GM12864 (cell line): ENCODE data around the gene FRS2.

ENCODE experiments used
- DNase-seq: peaks from one replicate; pipeline ENCODE4 v3.0.0-alpha.2; 2011; ENCODE audit warnings: low read depth
- H3K4me3 ChIP-seq: 2 replicates; pipeline ENCODE4 v1.5.1; 2011; ENCODE audit warnings: mild to moderate bottlenecking, low read depth, low read length, control low read depth
- TF ChIP-seq, protein P1 (sequence below): IDR thresholded peaks from 2 replicates; pipeline ENCODE4 v1.5.1; 2011; ENCODE audit warnings: low read depth, mild to moderate bottlenecking, moderate library complexity, low read length, control low read depth, inconsistent platforms; ENCODE audit errors: missing control alignments

The FRS2 gene

DNA sequence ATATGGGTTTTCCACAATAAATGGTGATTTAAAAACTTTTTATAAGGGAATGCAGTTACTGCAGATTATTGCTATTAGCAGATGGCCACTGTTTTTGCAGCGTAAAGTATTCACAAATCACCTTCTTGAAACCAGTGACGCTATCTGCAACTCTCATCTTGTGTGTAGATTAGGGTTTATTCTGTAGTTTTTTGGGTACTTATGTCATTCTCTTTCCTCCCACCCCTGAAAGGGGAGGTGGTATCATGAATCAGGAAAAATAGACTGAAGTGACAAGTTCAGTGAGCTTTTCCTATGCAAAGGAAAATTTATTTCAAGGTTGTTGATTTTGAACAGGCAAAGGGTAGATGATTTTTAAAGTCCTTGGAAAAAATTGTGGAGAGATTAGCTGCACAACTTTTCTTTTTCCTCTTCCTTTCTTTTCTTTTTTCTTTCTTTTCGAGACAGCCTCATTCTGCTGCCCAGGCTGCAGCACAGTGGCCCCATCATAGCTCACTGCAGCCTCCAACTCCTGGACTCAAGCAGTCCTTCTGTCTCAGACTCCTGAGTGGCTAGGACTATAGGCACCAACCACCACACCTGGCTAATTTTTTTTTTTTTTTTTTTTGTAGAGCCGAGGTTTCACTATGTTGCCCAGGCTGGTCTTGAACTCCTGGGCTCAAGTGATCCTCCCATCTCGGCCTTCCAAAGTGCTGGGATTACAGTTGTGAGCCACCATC, 1.6 kb downstream of the FRS2 start:
- TF ChIP-seq, protein P1, sequence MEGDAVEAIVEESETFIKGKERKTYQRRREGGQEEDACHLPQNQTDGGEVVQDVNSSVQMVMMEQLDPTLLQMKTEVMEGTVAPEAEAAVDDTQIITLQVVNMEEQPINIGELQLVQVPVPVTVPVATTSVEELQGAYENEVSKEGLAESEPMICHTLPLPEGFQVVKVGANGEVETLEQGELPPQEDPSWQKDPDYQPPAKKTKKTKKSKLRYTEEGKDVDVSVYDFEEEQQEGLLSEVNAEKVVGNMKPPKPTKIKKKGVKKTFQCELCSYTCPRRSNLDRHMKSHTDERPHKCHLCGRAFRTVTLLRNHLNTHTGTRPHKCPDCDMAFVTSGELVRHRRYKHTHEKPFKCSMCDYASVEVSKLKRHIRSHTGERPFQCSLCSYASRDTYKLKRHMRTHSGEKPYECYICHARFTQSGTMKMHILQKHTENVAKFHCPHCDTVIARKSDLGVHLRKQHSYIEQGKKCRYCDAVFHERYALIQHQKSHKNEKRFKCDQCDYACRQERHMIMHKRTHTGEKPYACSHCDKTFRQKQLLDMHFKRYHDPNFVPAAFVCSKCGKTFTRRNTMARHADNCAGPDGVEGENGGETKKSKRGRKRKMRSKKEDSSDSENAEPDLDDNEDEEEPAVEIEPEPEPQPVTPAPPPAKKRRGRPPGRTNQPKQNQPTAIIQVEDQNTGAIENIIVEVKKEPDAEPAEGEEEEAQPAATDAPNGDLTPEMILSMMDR, result no peak
- peak overlapping the region; percentile 73; the same call in 1 of the 2 replicates for H3K4me3 ChIP-seq
- no peak for DNase-seq

DNA sequence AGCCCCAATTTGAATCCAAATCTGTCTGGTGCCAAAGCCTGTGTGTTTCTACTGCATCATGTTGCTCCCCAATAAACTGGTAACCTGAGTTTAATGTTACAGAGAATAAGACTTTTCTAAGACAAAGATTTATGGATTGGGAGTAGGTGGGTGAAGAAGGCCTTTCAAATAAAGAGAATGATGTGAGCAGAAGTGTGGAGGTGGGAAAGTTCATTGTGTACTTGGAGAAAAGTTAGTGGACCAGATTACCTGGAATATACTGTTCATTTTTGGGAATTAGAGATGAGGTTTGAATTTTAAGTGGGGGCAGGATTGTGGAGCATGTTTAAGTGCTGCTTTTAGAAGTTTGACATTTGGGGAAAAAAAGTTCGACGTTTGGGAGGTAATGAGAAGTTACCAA, 3.1 kb downstream of the FRS2 start:
- DNase-seq, result no peak
- TF ChIP-seq, protein P1, result no peak
- H3K4me3 ChIP-seq, result no peak overlapping the region

DNA sequence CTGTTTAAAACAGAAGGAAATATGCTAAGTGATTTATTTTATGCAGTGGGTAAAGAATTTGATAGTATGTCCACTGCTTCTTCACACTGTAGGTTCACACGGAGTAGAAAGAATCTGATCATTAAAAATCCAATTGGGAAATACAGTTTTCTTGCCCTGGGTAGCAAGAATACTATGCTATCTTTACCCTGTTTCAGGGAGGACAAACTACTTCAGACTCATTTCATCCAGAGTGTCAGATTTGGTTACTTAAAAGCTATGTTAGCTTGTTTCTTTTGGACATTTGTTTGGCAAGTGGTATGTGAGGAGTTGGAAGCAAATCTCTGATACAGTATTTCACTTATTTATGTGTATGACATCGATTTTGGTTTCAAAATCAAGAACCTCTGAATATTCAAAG, 4.3 kb downstream of the FRS2 start:
- TF ChIP-seq, protein P1, result no peak
- no peak overlapping the region for H3K4me3 ChIP-seq
- DNase-seq, result no peak

DNA sequence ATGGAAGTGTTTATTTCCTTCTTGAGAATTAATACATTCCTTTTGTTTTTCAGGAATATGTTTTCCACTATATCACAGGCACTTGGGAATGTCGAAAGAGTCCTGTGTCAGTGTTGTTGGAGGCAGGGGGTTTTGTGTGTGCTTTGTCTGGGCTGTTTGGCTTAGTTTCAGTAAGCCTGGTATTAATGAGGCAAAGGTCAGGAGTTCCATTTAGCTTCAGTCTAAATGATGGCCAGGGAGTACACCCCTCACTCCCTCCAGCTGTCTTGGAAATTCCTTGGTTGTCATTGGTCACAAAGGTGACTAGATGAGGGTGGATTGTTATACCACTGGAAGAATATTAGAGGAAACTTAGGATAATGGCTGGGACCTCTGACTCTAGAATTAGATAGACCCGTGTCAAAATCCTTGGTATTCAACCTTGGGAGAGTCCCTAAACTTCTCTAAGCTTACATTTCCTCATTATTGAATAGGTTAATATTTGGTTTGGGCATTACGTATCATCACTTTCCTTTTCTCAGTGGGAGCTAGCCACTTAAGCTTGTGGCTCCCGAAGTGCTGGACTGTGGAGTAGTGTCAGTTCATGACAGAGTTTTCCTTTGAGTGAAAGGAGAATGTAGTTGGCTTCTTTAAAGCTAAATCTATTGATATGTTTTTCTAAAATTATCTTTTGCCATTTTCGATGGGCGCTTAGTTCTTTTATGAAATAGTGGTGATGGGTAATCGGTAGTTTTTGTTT, 5.2 kb downstream of the FRS2 start:
- DNase-seq, result no peak
- H3K4me3 ChIP-seq, result no peak overlapping the region
- TF ChIP-seq, protein P1, result no peak

DNA sequence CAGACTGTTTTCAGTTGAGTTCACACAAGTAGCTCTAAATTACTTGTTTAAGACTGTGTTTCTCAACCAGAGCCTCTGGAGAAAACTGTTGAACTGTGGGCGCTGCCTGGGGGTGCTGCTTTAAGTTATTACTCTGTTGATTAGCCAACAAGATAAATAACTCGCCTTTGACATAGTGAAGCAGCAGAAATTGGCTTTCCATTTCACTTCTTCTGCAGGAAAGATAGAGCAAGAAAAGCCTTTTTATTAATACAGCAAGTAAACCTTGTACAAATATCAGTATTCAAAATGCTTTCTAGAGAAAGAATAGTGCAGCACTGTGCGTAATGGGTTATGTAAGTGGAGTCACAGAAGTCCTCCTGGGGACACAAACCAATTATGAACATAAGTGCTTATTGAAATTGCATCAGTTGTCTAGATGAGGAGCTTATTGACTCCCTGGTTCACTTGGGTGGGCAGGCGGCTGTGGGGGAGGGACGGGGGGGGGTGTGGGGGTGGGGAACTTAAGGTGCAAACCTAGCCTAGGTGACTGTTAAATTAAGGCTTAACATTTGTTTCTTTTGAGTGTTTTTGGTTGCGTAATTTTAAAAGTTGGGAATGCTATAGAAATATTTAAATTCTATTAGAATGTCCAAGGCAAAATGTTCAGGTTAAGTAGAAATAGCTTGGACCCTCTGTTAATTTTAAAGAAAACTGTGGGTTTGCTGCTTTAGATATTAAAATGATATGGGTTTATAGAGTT, 6.3 kb downstream of the FRS2 start:
- no peak overlapping the region for H3K4me3 ChIP-seq
- no peak for DNase-seq
- TF ChIP-seq, protein P1, result no peak

DNA sequence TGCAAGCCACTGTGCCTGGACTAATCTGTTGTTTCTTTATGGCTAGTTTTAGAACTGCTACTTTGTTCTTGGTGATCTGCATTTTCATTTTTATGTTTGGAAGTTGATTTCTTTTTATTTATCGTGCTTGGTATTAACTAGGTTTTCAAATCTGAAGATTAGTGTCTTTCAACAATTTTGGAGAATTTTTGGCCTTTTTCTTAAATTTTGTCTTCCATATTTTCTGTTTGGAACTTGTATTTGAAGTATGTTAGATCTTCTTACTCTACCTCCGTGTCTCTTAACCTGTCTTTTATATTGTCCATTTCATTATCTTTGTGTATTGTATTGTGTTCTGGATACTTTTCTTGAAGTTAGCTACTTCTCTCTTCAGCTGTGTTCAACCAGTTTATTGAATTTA, 9.5 kb downstream of the FRS2 start:
- H3K4me3 ChIP-seq, result no peak overlapping the region
- DNase-seq, result no peak

More for the DNA sequence above, 9.5 kb downstream of the FRS2 start:
- TF ChIP-seq, protein P1, result no peak
